Middle frontal gyrus (tissue), 1 donor: ENCODE data around the gene DLGAP1.
"Not testable (repeated sequence)": the region's sequence is repeated elsewhere in the genome, so short reads cannot be mapped to it uniquely, and the experiment has no call there.

Experiments used
- DNase-seq: peaks from one replicate; pipeline ENCODE4 v3.0.0-alpha.2; 2015; ENCODE audit warnings: low spot score; ENCODE audit errors: extremely low spot score

The DLGAP1 gene

DNA sequence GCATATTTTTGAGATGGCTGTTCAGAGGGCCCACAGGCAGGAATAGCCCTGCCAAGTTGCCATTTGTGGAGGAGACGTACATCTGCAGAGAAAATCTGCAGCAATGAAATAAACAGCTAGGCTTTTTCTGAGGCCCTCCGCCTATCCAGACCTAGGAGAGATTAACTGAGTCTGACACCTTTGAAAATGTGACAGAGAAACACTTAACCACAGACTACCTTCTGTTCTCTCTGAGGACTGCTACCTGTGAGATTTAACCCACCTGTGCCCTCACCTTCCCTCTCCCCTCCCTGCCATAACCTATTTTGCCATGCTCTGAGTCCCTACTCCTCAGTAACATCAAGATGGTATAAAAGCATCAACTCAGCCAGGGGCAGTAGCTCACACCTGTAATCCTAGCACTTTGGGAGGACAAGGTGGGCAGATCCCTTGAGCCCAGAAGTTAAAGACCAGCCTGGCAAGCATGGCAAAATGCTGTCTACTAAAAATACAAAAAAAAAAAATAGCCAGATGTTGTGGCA lies 844.9 kb downstream of the DLGAP1 start:
- DNase-seq: no peak

GRCh38 chr18:3608488-3608887 lies 846.6 kb downstream of the DLGAP1 start:
- no peak for DNase-seq

DNA sequence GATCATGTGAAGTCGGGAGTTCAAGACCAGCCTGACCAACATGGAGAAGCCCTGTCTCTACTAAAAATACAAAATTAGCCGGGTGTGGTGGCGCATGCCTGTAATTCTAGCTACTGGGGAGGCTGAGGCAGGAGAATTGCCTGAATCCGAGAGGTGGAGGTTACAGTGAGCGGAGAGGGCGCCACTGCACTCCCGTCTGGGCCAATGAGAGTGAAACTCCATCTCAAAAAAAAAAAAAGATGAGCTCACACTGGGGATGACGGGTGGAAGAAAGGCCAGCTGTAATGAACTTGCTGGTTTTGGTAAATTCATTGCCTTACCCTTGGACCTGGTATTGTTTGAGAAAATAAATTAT lies 847.0 kb downstream of the DLGAP1 start:
- not testable (repeated sequence) for DNase-seq

DNA sequence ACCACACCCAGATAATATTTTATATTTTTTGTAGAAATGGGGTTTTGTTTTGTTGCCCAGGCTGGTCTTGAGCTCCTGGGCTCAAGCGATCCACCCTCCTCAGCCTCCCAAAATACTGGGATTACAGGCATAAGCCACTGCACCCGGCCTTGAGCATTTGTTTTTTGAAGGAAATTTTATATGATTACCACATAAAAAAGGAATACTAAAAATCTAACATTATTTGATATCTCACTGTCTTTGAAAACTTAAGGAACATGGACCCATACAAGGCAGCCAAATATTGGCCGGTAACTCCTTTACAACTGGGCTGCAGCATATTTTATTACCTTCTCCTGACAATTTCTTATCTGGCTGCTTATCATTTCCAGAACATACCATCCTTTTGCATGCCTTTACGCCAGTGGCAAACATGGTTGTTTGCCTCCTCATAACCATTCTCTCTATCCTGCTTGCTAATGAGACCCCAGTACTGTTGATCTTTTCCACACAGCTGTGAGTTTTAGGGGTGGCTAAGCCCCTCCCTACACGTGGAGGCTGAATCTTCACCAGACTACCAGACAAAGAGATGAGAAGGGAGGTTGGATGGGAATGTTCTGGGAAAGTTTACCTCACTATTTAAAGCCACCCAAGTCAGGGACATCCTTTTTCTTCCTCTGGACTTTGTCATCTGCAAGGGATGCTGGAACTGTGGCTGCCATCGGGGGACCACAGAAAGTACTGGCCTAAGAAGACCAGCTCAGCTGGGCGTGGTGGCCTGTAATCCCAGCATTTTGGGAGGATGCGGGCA lies 847.6 kb downstream of the DLGAP1 start:
- no peak for DNase-seq

GRCh38 chr18:3606863-3607262 lies 848.2 kb downstream of the DLGAP1 start:
- DNase-seq: not testable (repeated sequence)

- no peak for DNase-seq
These were observed 849.1 kb downstream of the DLGAP1 start for GRCh38 chr18:3605954-3606443.

- DNase-seq: no peak
These were observed 849.6 kb downstream of the DLGAP1 start for GRCh38 chr18:3605486-3605952.

GRCh38 chr18:3604498-3605408 lies 850.4 kb downstream of the DLGAP1 start:
- DNase-seq: no peak

DNA sequence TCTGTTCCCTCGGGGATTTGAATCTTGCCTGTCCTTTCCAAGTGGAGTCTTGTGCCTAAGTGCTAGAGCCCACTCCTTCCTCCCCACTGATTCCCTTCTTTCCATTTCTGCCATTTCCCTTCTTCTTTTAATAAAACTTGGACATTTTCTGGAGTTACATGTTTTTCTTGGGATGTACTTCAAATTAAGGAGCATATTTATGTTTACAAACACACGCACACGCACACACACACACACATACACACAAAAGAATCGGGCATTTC lies 850.9 kb downstream of the DLGAP1 start:
- DNase-seq: no peak

- no peak for DNase-seq
These were observed 851.5 kb downstream of the DLGAP1 start for GRCh38 chr18:3603421-3604234.

DNA sequence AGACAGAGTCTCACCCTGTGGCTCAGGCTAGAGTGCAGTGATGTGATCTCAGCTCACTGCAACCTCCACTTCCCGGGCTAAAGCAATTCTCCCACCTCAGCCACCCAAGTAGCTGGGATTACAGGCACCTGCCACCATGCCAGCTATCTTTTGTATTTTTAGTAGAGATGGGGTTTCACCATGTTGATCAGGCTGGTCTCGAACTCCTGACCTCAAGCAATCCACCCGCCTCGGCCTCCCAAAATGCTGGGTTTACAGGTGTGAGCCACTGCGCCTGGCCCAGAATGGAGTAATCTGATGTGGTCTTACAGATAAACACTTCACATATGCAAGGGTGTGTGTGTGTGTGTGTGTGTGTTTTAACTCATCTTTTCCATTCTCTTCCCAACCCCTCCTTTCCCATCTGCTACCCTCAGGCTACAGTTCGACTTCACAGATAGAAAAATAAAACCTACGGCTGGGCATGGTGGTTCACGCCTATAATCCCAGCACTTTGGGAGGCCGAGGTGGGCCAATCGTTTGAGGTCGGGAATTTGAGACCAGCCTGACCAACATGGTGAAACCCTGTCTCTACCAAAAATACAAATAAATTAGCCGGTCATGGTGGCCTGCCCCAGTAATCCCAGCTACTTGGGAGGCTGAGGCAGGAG lies 853.9 kb downstream of the DLGAP1 start:
- not testable (repeated sequence) for DNase-seq

- no peak for DNase-seq
These were observed 855.2 kb downstream of the DLGAP1 start for GRCh38 chr18:3599861-3600260.

DNA sequence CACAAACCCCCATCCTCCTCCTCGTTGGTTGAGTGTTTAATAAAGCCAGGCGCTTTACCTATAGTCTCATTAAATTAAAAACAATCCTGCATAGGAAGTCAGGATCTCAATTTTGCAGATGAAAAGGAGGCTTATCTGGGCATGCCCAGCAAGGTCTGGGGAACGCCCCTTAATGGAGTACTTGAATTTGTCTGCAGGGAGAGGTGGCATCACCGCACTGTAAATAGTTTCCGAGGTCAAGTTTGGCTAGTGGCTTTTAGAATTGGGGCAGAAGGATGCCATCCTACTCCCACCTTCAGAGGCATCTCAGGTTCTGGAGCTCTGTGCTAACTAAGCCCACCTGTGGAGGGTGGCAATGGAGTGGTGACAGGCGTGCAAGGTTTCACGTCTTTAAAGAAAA lies 855.9 kb downstream of the DLGAP1 start:
- no peak for DNase-seq

GRCh38 chr18:3598581-3598980 lies 856.5 kb downstream of the DLGAP1 start:
- no peak for DNase-seq

- no peak for DNase-seq
These were observed 857.4 kb downstream of the DLGAP1 start for GRCh38 chr18:3597409-3598357.

GRCh38 chr18:3596637-3597384 lies 858.3 kb downstream of the DLGAP1 start:
- no peak for DNase-seq

- DNase-seq: no peak
These were observed 858.8 kb downstream of the DLGAP1 start for GRCh38 chr18:3596324-3596636.

DNA sequence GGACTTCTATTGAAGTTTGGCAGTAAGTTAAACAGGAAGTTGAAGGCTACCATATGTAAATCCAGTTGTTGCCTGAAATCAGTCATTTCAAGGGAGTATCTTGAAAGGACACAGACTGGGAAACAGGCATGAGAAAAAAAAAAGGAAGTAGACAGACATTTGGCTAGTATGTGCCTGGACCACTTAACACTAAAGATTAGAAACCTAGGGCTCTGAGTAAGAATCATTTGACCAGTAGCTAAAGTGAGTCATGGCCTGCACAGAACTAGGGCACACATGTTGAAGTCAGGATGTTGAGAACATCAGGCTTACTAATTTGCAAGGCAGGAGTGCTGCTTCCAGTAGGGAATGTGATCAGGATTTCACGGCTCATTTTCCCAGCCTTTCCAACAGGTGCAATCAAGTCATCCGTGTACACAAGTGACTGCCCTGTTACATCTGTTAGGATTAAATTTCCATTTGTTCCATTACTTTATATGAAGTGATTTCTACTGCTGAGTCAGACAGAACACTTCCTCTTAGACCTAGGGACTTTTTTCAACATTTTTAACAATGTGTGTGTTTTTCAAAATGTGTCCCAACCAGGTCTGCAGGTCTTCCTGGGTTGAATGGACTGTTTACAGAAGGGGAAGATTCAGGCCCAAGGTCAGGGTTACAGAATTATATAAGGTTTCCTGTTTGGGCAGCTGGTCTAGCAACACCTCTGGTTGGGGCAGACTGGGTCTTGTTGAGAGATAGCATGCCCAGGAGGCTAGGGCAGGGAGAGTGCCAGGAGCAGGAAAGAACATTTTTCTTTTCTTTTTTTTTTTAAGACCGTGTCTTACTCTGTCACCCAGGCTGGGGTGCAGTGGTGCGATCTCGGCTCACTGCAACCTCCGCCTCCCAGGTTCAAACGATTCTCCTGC lies 859.5 kb downstream of the DLGAP1 start:
- DNase-seq: no peak
